IPS DF 19.7 (cell line): ENCODE data around the gene SHISA2.

Experiments used
- DNase-seq: peaks from one replicate; pipeline ENCODE4 v3.0.0-alpha.2; 2013; ENCODE audit warnings: low read depth, low spot score

The SHISA2 gene

GRCh38 chr13:26048741-26049140 is 3.1 kb downstream of the SHISA2 start:
- no peak for DNase-seq

- DNase-seq, result no peak
Measured at GRCh38 chr13:26047040-26047439, 4.8 kb downstream of the SHISA2 start.

DNA sequence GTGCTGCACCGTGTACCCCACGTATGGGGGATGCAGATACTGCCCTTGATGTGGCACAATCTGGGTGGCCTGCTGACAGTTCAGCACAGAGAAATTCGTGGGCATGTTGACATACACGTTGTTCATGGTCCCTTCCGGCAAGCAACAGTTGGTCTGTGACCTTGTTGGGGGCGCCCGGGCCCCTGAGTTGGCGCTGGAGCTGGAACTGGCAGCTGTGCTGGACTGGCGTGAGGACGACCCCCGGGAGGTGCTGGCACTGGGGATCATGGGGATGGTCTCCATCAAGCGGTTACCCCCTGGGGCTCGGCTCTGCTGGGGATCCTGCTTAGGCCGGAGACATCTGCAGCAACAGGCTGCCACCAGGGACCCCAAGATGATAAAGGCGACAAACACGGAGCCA is 5.2 kb downstream of the SHISA2 start:
- no peak for DNase-seq

- DNase-seq, result no peak
Measured at GRCh38 chr13:26045142-26045541, 6.7 kb downstream of the SHISA2 start.

- no peak for DNase-seq
Measured at GRCh38 chr13:26042785-26043184, 9.0 kb downstream of the SHISA2 start.

GRCh38 chr13:26041444-26041843 is 10.4 kb downstream of the SHISA2 start:
- DNase-seq, result no peak

GRCh38 chr13:26038931-26039475 is 12.8 kb downstream of the SHISA2 start:
- DNase-seq, result no peak

DNA sequence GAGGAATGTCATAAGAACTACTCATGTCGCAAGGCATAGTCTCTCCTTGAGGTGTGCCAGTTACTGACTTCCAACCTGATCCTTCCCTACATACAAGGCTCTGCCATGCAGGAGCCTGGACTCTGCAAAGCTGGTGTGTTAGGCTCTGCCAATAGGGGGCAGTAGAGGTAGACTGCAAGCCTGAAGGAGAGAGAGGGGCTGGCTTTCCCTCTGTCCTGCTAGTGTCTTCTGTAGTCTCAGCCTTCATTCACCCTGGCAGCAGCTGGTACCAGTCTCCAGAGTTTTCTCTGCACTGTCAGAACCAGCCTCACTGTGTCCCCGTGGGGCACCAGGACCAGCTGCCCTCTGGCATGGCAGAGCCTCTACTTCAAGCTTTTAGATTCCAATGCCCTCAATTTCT is 14.5 kb downstream of the SHISA2 start:
- no peak for DNase-seq

DNA sequence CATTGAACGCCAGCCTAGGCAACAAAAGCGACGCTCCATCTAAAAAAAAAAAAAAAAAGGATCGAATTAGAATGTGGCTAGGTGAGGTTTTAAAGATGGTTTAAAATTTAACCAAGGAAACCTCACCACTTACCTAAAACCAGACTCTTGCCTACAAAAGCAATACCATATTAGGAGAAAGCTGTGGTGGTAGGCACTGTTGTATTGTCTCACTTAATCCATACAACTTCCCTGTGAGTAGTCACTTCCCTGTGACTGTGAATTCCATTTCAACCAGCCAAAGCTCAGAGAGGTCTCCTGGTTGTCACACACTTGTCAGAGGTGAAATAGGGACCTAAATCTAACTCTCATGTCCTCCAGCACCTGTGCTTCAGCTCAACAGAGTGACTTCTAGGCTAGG is 15.4 kb downstream of the SHISA2 start:
- DNase-seq, result no peak

DNA sequence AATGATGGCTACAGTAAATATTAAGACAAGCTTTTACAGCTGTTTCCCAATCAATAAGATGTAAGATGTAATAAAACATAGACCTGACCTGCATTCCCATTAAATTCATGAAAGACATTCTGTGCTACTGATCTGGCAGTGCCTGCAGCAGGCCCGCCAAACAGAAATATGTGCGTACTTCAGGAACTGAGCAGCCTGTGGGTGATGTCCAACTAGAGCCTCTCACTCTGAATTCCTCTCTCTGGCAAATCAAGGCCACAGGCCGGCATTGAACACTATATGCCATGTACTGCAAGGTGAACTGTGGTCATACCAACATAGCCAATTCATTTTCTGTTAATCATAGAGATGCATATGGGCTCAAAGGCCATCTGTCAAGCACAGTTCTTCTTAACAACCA is 17.8 kb downstream of the SHISA2 start:
- no peak for DNase-seq

- no peak for DNase-seq
Measured at GRCh38 chr13:26030331-26030730, 21.5 kb downstream of the SHISA2 start.

DNA sequence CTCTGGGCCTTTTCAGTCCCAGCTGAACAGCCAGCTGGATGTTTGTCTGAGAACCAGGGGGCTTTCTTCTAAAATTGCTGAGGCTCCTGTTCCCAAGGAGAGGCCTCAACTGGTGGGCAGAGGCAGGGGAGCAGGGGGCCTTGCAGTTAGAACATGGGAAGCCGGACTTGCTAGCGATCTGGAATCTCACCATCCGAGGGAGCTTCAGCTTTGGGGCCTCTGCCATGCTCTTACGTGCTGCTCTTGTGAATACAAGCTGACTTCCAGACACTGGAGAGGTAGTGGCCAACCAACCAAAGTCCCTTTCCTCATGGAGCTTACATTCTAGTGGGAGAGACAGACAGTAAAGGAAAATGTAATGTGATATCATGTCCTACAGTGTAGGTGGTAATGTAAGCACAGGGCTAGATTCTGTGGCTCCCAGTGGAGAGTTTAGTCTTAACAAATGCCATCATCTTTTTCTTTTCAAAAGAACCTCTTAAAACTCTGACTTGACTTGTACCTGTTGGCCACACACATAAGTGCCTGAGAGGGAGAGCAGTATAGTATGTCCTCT is 22.2 kb downstream of the SHISA2 start:
- no peak for DNase-seq

DNA sequence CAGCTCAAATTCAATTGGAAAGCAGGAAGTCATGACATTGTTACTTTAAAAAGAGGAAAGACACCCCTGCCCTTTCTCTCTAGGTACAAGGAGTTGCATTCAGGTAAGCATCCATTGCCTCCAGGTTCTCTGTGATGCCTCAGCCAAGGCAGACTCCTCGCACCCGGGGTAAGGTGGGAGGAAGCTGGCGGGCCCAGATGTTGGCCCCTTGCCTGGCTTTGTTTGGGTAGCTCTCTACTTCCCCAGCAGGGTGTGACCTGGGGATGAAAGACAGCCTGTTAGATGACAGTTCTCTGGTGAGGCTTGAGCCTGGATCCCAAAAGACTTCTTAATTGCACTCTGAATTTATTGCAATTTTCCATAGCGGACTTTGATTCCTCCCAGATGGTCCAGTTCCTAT is 25.6 kb downstream of the SHISA2 start:
- DNase-seq, result no peak

- no peak for DNase-seq
Measured at GRCh38 chr13:26025771-26026170, 26.0 kb downstream of the SHISA2 start.

- no peak for DNase-seq
Measured at GRCh38 chr13:26025196-26025595, 26.6 kb downstream of the SHISA2 start.

GRCh38 chr13:26024558-26024957 is 27.3 kb downstream of the SHISA2 start:
- DNase-seq, result no peak

GRCh38 chr13:26022538-26023292 is 29.1 kb downstream of the SHISA2 start:
- DNase-seq, result no peak

DNA sequence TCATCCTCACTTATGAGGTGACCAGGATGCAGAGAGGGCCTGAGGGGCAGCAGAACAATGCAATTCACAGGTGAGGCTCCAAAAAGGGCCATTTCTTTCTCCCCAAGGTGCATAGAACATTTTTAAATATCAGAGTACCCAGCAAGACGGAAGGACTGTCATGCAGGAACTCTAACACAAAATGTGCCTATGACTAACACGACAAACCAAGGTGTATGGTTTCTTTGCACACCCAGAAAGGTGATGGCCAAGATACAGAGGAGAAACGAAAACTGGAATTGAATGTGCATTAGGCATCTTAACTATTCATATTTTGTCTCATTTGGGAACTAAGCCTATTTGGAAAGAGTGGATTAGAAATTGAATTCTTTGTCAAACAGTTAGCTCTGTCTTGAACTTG is 29.9 kb downstream of the SHISA2 start:
- no peak for DNase-seq

- no peak for DNase-seq
Measured at GRCh38 chr13:26021516-26021915, 30.3 kb downstream of the SHISA2 start.

GRCh38 chr13:26020891-26021290 is 30.9 kb downstream of the SHISA2 start:
- DNase-seq, result no peak

DNA sequence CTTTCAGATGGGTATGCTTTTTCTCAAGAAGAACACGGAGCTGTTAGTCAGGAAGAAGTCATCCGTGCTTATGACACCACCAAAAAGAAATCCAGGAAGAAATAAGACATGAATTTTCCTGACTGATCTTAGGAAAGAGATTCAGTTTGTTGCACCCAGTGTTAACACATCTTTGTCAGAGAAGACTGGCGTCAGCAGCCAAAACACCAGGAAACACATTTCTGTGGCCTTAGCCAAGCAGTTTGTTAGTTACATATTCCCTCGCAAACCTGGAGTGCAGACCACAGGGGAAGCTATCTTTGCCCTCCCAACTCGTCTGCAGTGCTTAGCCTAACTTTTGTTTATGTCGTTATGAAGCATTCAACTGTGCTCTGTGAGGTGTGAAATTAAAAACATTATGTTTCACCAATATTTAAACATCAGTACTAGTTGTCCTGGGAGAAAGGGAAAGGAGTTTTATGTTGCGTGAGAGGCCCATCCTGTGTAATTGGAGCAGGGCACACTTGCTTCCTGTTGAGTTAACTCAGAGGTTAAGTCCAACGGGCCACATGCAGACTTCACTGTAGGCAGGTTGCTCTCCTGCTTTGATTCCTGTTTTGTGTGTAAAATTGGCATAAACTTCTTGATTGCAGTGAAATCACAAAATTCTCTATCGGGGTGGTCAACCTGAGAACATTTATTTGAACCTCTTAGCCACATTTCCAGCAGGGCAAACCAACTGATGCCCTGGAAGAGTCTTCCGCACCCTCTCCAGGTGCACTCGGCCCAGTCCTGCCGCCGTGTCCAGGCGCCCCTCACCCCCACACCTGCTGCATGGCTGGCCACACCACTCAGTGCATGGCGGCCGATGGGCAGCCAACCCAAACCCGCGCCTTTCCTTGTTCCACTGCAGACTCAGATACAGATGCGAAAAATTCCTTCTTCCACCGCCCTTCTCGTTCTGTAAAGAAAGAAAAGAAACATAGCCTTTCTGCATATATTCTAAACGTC is 31.6 kb downstream of the SHISA2 start:
- DNase-seq, result no peak

DNA sequence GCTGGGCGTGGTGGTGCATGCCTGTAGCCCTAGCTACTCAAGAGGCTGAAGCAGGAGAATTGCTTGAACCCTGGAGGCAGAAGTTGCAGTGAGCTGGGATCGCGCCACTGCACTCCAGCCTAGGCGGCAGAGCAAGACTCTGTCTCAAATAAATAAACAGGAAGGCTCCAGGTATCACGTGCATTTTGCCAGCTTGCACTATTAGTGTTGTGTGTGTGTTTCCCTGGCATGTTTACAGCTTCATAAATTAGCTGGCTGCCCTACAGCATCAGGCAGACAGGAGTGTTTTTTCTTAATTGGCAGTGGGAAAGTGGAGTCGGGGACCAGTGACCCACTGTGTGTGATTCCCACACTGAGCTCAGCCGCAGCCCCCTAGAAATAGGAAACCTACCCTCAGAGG is 32.6 kb downstream of the SHISA2 start:
- no peak for DNase-seq
